Astrocyte (in vitro differentiated cells and primary cell): ENCODE measurements around the gene ZNF277.

ENCODE experiments used
- CTCF ChIP-seq: IDR thresholded peaks from 2 replicates; pipeline ENCODE4 v1.5.1; 2011; ENCODE audit warnings: low read depth, mild to moderate bottlenecking, inconsistent platforms, low read length, moderate library complexity; ENCODE audit not compliant: insufficient read depth
- EZH2 ChIP-seq: IDR thresholded peaks from 2 replicates; pipeline ENCODE4 v1.6.1; 2012; ENCODE audit warnings: mild to moderate bottlenecking, low read length, inconsistent platforms; ENCODE audit not compliant: insufficient read depth

- no peak for TF ChIP-seq CTCF
- TF ChIP-seq EZH2, result no peak
These were observed 17.7 kb downstream of the ZNF277 start for GRCh38 chr7:112224186-112224585.
